ENCODE results near the gene FADD.
"Not testable (repeated sequence)": the region's sequence is repeated elsewhere in the genome, so short reads cannot be mapped to it uniquely, and the experiment has no call there.

Gene FADD

GRCh38 chr11:70205766-70206165 is 2.7 kb downstream of the FADD start:
- DNase-seq, result no peak

GRCh38 chr11:70206226-70206981 is 3.3 kb downstream of the FADD start:
- DNase-seq, result no peak

- no peak for DNase-seq
Observed at GRCh38 chr11:70206982-70207376, 3.9 kb downstream of the FADD start.

GRCh38 chr11:70207531-70208131 is 4.5 kb downstream of the FADD start:
- DNase-seq, result no peak

GRCh38 chr11:70209391-70209912 is 6.4 kb downstream of the FADD start:
- DNase-seq, result no peak

GRCh38 chr11:70210051-70210501 is 7.0 kb downstream of the FADD start:
- no peak for DNase-seq

GRCh38 chr11:70210530-70210929 is 7.4 kb downstream of the FADD start:
- no peak for DNase-seq

- DNase-seq, result no peak
Observed at GRCh38 chr11:70212227-70212811, 9.2 kb downstream of the FADD start.

GRCh38 chr11:70217388-70217787 is 14.3 kb downstream of the FADD start:
- DNase-seq, result not testable (repeated sequence)

GRCh38 chr11:70218076-70218475 is 15.0 kb downstream of the FADD start:
- not testable (repeated sequence) for DNase-seq

- no peak for DNase-seq
Observed at GRCh38 chr11:70220136-70220535, 17.0 kb downstream of the FADD start.

- no peak for DNase-seq
Observed at GRCh38 chr11:70220920-70221319, 17.8 kb downstream of the FADD start.

GRCh38 chr11:70225681-70226177 is 22.6 kb downstream of the FADD start:
- DNase-seq, result no peak

- no peak for DNase-seq
Observed at GRCh38 chr11:70226183-70226582, 23.1 kb downstream of the FADD start.

- no peak for DNase-seq
Observed at GRCh38 chr11:70226967-70227366, 23.9 kb downstream of the FADD start.

- no peak for DNase-seq
Observed at GRCh38 chr11:70229737-70230136, 26.6 kb downstream of the FADD start.

- DNase-seq, result no peak
Observed at GRCh38 chr11:70230151-70230839, 27.2 kb downstream of the FADD start.

- no peak for DNase-seq
Observed at GRCh38 chr11:70230840-70231710, 28.0 kb downstream of the FADD start.

- no peak for DNase-seq
Observed at GRCh38 chr11:70233034-70233433, 29.9 kb downstream of the FADD start.

- no peak for DNase-seq
Observed at GRCh38 chr11:70233511-70233934, 30.4 kb downstream of the FADD start.

- no peak for DNase-seq
Observed at GRCh38 chr11:70233962-70234361, 30.9 kb downstream of the FADD start.

GRCh38 chr11:70240337-70240736 is 37.2 kb downstream of the FADD start:
- DNase-seq, result no peak
